Thoracic aorta (tissue), 2 donors: Measurements from ENCODE around the gene DEGS2. TPM values are rescaled to one million over a fixed set of nuclear protein-coding genes. Genes with fewer than 3 reads are reported as not detected.
"Not testable (repeated sequence)": the region's sequence is repeated elsewhere in the genome, so short reads cannot be mapped to it uniquely, and the experiment has no call there.

ENCODE experiments used
- ATAC-seq: fragments of 150-250 bp; one replicate; pipeline ENCODE4 v1.8.0; 2017; ENCODE audit warnings: low read depth; ENCODE audit not compliant: insufficient number of reproducible peaks, low FRiP score
- DNase-seq: peaks from one replicate; pipeline ENCODE4 v3.0.0-alpha.2; 2020; ENCODE audit warnings: low spot score
- H3K27ac ChIP-seq, 2 donors: fragments of 200-600 bp; sonication (generic); 1 replicate in 1 of 2; 2 replicates in 1 of 2; pipeline ENCODE4 v1.5.1; 2016; ENCODE audit warnings: mild to moderate bottlenecking in 2 of 2, moderate library complexity in 2 of 2
- H3K27me3 ChIP-seq: fragments of 200-600 bp; sonication (generic); replicated peaks from 2 replicates; pipeline ENCODE4 v1.6.0; 2016; ENCODE audit warnings: mild to moderate bottlenecking; ENCODE audit not compliant: insufficient read depth
- H3K36me3 ChIP-seq: fragments of 200-600 bp; sonication (generic); one replicate; pipeline ENCODE4 v1.5.1; 2016
- H3K4me1 ChIP-seq, 2 donors: fragments of 200-600 bp; sonication (generic); 1 replicate in 1 of 2; 2 replicates in 1 of 2; pipeline versions ENCODE4 v1.5.1 to v1.6.0; 2016; ENCODE audit warnings: low read depth in 2 of 2, mild to moderate bottlenecking in 1 of 2; ENCODE audit not compliant: control insufficient read depth in 1 of 2
- H3K4me3 ChIP-seq: fragments of 200-600 bp; sonication (generic); 2 replicates; pipeline ENCODE4 v1.5.1; 2016; ENCODE audit warnings: mild to moderate bottlenecking
- H3K9me3 ChIP-seq: fragments of 200-600 bp; sonication (generic); 2 replicates; pipeline ENCODE4 v1.5.1; 2016
- total RNA-seq, 2 donors: library from RNA; depleted of rRNA; stranded (reverse); fragments of >200 nt; gene quantifications; one replicate each; pipeline versions ENCODE4 v1.1.0 to v1.2.3, GENCODE V29; 2016
- TF ChIP-seq, protein P1 (sequence below): fragments of 200-600 bp; sonication (generic); IDR thresholded peaks from one replicate; pipeline ENCODE4 v1.5.1; 2019; ENCODE audit warnings: antibody characterized with exemption

Gene DEGS2
- total RNA-seq, 2 donors from 2014 or later, result 0.28 TPM; not detected in 1

DNA sequence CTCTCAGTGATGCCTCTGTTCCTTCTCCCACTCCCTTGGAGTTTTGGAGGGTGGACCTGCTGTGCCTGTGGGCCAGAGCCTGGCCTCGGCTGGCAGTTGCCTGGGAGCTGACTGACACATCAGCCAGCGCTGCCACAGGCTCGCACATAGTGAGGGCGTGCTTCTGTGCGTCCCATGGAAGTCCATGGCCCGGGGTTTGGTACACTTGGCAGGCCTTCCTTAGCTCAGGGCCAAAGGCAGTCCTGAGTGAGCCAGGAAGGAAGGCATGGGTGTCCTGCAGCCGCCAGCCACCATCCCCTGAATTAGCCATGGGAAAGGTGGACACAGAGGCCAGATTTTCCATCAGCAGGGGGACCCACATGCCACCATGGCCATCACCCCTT, 1.1 kb upstream of the DEGS2 start:
- Histone ChIP-seq H3K4me1 (peaks cover 0 to 19% of the 10 kb centered on the region in 2 donors), H3K36me3 (no peaks in the 10 kb centered on the region), H3K27me3 (no peaks in the 10 kb centered on the region), H3K27ac (no peak overlapping the region), H3K9me3 (no peaks in the 10 kb centered on the region), H3K4me3 (no peak overlapping the region)
- TF ChIP-seq, protein P1, sequence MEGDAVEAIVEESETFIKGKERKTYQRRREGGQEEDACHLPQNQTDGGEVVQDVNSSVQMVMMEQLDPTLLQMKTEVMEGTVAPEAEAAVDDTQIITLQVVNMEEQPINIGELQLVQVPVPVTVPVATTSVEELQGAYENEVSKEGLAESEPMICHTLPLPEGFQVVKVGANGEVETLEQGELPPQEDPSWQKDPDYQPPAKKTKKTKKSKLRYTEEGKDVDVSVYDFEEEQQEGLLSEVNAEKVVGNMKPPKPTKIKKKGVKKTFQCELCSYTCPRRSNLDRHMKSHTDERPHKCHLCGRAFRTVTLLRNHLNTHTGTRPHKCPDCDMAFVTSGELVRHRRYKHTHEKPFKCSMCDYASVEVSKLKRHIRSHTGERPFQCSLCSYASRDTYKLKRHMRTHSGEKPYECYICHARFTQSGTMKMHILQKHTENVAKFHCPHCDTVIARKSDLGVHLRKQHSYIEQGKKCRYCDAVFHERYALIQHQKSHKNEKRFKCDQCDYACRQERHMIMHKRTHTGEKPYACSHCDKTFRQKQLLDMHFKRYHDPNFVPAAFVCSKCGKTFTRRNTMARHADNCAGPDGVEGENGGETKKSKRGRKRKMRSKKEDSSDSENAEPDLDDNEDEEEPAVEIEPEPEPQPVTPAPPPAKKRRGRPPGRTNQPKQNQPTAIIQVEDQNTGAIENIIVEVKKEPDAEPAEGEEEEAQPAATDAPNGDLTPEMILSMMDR, result no peak
- ATAC-seq (no peak), DNase-seq (no peak)

DNA sequence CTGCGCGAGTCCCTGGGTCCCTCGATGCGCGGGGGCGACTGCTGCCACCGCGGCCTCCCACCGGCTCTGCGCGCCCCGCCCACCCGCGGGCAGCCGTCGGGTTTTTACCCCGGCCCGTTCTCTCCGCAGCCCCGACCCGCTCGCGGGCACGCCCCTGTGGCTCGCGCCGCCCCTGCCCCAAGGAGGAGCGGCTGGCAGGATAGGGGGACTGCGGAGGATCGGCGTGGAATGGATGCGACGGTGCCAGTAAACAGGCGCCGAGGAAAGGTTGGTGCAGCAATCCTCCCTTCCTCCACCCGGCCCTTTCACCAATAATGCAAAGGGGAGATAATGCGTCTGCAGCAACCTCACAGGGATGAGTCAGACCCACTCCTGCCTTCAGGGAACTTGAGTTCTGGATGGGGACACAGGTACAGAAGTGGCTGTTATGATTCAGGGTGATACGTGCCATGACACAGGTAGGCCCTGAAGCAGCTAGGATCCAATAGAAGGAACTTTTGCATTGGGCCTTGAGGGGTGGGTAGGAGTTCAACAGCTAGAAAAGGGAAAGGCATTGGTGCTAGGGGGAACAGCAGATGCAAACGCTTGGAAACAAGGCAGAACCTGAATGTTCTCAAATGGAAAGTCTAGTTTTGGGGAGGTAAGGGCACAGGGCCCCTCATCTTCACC, 554 bp upstream of the DEGS2 start:
- H3K27ac ChIP-seq, result no peak overlapping the region
- DNase-seq (no peak), ATAC-seq (no peak)
- peaks cover 0 to 15% of the 10 kb centered on the region in 2 donors for H3K4me1 ChIP-seq
- H3K4me3 ChIP-seq, result peak overlapping the region; percentile 52
- peaks cover 1% of the 10 kb centered on the region for H3K9me3 ChIP-seq
- no peaks in the 10 kb centered on the region for H3K27me3 ChIP-seq
- TF ChIP-seq, protein P1, result no peak
- no peaks in the 10 kb centered on the region for H3K36me3 ChIP-seq

DNA sequence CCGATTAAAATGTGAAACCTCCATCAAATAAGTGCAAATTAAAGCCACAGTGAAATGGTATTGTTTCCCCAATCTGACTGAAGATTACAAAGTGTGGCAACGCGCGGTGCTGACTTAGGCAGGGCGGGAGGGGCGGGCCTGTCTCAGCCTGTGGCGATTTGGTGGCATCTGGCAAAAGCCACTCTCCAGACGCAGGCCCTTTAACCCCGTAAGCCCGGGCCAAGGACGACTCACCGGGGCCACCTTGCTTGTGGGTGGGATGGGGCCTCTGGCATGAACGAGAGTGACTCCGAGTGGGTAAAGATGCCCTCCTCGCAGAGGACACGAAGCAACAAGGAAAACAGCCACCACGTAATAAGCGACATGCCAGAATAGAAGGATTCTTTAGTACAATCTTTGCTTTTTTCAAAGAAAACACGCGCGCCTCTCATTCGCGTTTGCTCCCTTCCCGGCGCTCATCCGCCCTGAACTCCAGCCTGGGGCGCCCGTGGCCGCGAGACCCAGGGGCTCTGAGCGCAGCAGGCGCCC, 815 bp downstream of the DEGS2 start:
- DNase-seq, result no peak
- peaks cover 7% of the 10 kb centered on the region for H3K9me3 ChIP-seq
- H3K4me3 ChIP-seq, result peak overlapping the region; percentile 52
- H3K27me3 ChIP-seq, result no peaks in the 10 kb centered on the region
- H3K36me3 ChIP-seq, result no peaks in the 10 kb centered on the region
- no peak overlapping the region for H3K27ac ChIP-seq
- TF ChIP-seq, protein P1, result no peak
- peaks cover 0 to 15% of the 10 kb centered on the region in 2 donors for H3K4me1 ChIP-seq
- no peak for ATAC-seq

DNA sequence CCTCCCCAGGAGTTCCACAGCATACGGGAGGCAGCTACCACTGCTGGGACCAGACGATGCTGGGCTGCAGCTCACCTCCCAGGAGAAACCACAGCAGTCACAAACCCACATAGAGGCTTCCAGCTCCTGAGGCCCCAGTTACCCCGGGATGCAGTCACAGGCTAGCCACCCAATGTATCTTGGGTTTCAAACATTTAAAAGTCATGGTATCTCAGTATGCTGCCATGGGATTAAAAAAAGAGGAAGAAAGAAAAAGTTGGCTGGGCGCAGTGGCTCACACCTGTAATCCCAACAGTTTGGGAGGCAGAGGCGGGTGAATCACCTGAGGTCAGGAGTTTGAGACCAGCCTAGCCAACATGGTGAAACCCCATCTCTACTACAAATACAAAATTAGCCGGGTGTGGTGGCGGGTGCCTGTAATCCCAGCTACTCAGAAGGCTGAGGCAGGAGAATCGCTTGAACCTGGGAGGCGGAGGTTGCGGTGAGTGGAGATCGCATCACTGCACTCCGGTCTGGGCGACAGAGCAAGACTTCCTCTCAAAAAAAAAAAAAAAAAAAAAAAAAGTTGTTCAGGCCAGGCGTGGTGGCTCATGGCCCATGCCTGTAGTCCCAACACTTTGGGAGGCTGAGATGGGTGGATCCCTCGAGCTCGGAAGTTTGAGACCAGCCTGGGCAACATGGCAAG, 1.8 kb downstream of the DEGS2 start:
- H3K27ac ChIP-seq, H3K4me3 ChIP-seq, DNase-seq, ATAC-seq, H3K27me3 ChIP-seq, H3K36me3 ChIP-seq, H3K9me3 ChIP-seq: not testable (repeated sequence)
- H3K4me1 ChIP-seq, result peaks cover 0 to 15% of the 10 kb centered on the region in 2 donors

DNA sequence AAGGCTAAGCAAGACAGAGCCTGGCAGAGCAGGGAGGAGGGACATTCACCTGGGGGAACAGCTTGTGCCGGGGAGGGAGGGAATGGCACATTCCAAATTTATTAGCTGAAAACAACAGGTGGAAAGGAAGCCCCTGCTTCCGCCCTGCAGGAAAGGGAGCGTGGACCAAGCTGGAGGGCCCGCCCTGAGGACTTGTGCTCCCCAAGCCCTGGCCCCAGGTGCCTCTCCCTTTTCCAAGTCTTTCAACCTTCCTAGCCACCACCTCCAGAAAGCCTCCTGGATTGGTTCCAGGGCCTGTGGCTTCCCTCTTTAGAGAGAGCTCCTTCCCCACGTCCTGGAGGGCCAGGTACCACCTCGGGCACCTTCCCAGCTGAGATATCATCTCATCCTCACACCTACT, 2.7 kb downstream of the DEGS2 start:
- TF ChIP-seq, protein P1, result no peak
- Histone ChIP-seq H3K36me3 (no peaks in the 10 kb centered on the region), H3K4me3 (no peak overlapping the region), H3K27ac (no peak overlapping the region), H3K4me1 (peaks cover 0 to 15% of the 10 kb centered on the region in 2 donors), H3K27me3 (no peaks in the 10 kb centered on the region), H3K9me3 (peaks cover 7% of the 10 kb centered on the region)
- no peak for DNase-seq
- no peak for ATAC-seq
